Measurements from ENCODE around the gene SATB2.

GRCh38 chr2:199409759-199410529, 47.8 kb downstream of the SATB2 start:
- TF ChIP-seq EZH2 (IDR thresholded peaks at IDR 0.05; ENCODE audit: borderline replicate concordance, low read length) (no peak), CTCF (IDR thresholded peaks at IDR 0.05; ENCODE audit: low read length) (no peak)

Measured in OCI-LY1 (cell line).